Stimulated activated CD8-positive, alpha-beta memory T cell treated with anti-CD3 and anti-CD28 coated beads, Interleukin-15, amount 100 ng/mL, for 4 hours (primary cell): ENCODE data around the gene NFASC.

Experiments used
- DNase-seq, 2 donors: peaks; one replicate each; pipeline ENCODE4 v3.0.0-alpha.2; 2020; ENCODE audit warnings: low read depth in 2 of 2

The NFASC gene

DNA sequence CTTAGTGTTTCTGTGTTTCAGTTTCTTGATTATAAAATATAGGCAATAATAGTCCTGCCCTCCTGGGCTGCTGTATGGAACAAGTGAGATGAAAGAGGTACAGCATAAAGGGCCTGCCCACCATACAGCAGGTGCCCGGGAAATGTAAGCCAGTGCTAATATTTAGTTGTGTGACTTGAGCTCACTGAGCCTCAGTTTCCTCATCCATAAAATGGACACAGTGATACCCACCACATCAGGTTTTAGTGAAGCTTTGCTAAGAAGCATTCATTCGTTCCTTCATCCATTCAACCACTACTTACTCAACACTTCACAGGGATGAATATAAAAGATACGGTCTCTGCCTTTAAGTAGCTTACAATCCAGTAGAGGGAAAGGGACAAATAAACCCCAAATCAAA is 192.2 kb downstream of the NFASC start:
- no peak for DNase-seq

DNA sequence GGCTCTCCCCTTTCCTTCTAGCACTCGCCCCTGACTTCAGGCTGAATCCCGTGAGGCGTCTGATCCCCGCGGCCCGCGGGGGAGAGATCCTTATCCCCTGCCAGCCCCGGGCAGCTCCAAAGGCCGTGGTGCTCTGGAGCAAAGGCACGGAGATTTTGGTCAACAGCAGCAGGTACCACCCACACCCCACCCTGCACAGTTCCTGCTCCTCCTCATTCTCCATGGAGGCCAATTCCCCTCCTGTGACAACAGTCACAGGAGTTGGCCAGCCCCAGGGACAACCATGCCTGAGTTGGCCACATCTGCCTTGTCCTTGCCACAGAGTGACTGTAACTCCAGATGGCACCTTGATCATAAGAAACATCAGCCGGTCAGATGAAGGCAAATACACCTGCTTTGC is 193.6 kb downstream of the NFASC start:
- no peak for DNase-seq

DNA sequence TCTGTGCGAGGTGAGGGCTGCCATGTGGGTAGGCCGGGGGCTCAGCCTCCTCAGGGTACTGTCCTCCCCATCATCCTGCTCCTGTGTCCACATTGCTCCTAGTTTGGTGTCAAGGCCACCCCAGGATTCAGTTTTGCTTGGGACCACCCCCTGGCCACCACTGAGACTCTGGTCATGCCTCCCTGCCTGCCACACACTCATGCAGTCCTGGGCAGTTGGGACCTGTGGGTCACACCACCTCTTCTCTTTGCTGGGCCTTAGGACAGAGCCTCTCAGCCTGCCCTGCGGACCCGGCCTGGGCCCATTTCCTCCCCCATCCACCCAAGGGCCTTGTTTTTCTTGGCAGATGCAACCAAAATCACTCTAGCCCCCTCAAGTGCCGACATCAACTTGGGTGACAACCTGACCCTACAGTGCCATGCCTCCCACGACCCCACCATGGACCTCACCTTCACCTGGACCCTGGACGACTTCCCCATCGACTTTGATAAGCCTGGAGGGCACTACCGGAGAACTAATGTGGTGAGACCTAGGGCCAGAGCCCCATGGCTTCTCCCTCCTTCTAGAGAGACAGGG is 194.2 kb downstream of the NFASC start:
- DNase-seq = no peak

DNA sequence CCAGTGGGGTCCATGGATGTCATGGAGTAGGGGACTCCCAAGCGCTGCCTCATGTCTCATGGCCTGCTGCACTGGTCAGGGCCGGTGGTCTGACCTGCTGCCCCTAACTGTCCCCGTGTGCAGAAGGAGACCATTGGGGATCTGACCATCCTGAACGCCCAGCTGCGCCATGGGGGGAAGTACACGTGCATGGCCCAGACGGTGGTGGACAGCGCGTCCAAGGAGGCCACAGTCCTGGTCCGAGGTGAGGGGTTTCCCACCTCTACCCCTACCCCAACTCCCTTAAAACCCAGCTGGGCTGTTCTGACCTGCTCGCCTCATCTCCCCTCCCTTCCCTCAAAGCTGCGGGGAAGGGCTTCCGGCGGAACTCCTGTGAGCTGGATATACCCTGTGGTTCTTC is 195.0 kb downstream of the NFASC start:
- DNase-seq = no peak

DNA sequence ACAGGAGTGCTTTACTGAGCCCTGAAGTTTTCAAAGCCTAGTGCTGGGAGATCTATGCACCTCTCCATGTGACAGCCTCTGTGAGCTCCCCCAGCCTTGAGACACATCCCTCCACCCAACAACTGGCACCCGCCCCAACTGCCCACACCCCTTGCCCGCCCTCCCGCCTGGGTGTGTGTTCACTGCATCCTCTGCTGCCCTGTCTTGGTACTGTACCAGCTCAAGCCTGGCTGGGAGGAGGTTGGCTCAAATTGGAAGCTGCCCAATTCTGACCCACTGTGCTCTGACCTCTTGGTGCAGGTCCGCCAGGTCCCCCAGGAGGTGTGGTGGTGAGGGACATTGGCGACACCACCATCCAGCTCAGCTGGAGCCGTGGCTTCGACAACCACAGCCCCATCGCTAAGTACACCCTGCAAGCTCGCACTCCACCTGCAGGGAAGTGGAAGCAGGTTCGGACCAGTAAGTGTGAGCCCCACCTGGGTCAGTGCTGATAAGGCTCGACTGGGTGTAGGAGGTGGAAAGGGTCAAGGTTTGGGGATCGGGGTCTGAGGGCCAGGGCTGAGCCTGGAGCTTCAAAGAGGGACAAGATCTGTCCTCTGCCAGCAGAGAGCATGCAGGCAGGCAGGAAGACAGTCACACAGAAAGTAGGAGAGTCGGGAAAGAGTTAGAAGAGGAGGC is 195.6 kb downstream of the NFASC start:
- no peak for DNase-seq

DNA sequence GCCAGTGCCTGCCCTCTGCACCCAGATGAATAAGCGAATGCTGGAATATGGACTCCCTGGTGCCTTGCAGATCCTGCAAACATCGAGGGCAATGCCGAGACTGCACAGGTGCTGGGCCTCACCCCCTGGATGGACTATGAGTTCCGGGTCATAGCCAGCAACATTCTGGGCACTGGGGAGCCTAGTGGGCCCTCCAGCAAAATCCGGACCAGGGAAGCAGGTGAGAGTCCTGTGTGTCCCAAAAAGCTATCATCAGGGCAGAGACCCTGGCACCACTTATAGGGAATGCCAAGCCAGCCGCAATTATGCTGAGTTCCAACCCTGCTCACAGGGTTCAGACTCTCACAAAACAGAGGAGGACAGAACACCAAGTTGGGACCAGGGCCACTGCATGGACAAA is 196.4 kb downstream of the NFASC start:
- no peak for DNase-seq

DNA sequence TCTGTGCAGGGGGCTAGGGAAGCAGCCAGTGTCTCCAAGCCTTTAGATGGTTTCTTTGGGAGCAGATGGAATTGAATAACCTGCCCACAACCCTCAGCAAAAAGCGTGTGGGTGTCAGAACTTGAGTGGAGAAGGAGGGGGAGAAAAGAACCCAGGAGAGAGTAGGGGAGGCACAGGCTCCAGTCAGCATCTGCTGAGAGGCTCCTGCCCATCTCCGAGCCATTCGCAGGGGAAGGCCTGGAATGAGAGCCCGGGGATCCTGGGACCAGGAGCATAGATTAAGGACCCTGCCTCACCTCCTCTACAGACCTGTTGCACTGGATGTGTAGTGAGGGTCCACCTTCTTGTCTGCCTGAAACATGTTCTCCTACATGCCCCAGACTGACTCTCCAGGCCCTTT is 197.3 kb downstream of the NFASC start:
- DNase-seq = no peak

DNA sequence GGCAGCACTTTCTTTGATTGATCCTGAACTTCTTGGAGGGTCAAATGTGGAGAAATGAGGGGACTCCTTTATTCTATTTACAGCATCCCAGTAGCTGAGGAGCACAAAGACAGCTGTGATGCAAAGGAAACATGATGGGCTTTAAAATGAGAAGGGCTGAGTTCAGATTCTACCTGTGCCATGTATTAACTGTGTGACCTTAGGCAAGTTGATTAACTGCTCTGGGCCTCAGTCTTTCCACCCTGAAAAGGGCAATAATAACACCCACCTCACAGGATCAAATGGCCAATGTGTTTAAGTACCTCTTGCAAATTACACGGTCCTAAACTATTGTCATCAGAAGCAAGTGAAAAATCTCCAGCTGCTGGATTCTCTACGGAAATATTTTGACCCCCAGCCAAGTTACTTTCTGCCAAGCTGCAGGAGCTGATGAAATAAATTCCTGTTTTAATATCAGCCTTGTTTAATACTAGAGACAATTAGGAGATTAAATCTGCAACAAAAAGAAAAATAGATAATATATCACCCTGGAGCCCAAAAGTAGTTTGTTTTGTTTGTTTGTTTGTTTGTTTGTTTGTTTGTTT is 197.9 kb downstream of the NFASC start:
- no peak for DNase-seq

DNA sequence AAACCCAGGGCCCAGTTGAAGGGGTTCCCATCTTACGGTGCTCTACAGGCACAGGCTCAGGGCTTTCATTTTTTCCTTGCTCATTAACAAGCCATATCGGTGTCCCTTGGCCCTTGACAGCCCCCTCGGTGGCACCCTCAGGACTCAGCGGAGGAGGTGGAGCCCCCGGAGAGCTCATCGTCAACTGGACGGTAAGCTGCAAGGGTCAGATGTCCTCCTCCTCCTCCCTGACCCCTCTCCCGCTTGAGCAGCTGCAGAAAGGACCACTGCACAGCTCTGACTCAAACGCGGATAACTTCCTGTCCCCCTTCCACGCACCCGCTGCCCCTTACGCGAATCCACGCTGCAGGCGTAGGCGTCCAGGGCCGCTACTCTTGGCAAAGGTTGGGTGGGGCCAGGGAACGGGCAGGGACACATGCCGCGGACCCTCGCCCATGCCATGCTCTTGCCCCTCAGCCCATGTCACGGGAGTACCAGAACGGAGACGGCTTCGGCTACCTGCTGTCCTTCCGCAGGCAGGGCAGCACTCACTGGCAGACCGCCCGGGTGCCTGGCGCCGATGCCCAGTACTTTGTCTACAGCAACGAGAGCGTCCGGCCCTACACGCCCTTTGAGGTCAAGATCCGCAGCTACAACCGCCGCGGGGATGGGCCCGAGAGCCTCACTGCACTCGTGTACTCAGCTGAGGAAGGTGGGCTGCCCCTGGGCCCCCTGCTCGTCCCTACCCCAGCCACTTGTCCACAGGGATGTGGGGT is 198.9 kb downstream of the NFASC start:
- no peak for DNase-seq

DNA sequence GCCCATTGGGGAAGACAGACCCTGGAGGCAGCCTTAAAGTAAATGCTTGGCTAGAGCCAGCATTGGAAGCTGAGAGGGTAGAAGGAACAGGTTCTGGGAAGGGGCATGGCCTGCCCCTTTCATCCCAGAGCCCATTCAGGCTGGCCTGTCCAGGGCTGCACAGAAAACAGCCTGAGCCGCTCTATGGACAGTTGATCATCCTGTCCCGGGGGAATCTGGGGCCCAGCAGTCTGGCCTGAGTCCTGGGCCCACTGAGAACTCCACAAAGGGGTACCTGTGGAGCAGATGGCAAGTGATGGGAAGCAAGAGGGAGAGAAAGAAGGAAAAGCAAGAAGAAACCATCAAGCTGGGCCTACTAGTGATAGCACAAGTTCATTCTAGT is 200.4 kb downstream of the NFASC start:
- DNase-seq = no peak

DNA sequence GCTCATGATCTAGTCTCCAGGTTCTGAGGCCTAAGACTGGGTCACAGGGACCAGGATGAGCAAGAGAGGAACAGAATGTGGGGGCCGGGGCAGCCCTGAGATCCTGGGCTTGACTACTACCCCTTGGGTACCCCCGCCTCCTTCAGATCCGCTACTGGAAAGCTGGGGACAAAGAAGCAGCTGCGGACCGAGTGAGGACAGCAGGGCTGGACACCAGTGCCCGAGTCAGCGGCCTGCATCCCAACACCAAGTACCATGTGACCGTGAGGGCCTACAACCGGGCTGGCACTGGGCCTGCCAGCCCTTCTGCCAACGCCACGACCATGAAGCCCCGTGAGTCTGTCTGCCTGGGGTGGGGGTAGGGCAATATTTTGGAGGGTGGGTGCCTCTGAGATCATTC is 201.1 kb downstream of the NFASC start:
- DNase-seq = no peak

DNA sequence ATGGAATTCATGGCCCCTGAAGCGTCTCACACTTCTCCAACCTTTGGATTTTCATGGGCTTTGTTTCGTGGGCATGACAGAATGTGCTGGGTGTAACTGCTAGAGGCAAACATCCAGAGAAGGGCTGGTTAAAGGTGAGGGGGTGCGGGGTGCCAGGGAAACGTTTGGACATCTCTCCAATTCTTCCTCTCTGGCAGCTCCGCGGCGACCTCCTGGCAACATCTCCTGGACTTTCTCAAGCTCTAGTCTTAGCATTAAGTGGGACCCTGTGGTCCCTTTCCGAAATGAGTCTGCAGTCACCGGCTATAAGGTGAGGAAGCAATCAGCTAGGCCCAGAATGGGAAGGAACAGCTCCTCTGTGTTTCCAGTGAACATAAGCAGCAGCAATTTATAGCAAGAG is 201.6 kb downstream of the NFASC start:
- no peak for DNase-seq
